Measurements from ENCODE around the gene CCDC154.

The CCDC154 gene

DNA sequence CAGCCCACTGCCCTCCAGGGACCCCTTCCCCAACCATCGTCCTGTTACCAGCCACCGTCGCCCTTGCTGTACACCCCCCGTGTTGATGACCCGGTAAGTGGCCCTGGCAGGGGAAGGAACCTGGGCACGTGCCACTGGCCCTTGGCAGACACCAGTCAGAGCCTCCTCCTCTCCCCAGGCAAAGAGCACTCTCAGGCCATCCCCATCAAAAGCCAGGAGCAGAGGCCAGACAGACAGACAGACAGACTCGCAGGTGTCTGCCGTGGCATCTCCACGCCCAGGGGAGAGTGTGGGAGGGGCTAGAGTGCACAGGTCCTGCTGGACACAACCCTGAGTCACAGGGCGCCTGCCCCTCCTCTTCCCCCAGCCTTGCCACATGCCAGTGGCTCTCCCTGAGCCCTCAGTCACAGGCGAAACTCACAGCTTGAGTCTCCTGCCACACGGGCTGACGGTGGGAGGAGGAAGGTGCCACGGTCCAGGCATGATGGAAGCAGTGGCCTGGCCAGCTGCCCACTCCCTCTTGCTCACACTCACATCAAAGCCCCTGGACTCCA, 22.7 kb upstream of the CCDC154 start:
- no peaks in the 10 kb centered on the region for H3K9me3 Mint-ChIP-seq
- intact Hi-C loops (cut with micrococcal nuclease): no loop called here
- H3K4me3 Mint-ChIP-seq: no peak overlapping the region
- H3K36me3 Mint-ChIP-seq (ENCODE audit: low read depth): peaks cover 73% of the 10 kb centered on the region
- H3K27ac Mint-ChIP-seq: peak overlapping the region; percentile 93
- peaks cover 56% of the 10 kb centered on the region for H3K4me1 Mint-ChIP-seq (ENCODE audit: low read depth)
- no peaks in the 10 kb centered on the region for H3K27me3 Mint-ChIP-seq

DNA sequence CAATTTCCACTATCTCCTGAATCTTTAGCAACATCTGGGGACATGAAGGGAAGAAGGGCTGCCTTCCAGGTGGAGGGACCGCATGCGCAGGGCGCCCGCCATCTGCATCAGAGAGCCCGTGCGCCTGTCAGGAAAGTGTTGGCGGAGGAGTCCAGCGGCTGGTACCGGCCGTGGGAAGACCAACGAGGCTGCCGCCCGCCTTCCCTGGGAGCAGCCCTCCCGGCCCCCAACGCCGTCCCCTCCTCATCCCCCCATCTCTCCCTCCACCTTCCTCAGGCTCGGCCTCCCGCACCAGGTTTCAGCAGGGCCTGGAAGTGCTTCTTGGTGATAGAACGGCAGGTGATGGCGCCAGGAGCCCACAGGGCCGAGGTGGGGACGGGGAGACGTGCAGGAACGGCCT, 21.7 kb upstream of the CCDC154 start:
- H3K4me3 Mint-ChIP-seq: no peak overlapping the region
- H3K27ac Mint-ChIP-seq: no peak overlapping the region
- no peaks in the 10 kb centered on the region for H3K27me3 Mint-ChIP-seq
- H3K4me1 Mint-ChIP-seq (ENCODE audit: low read depth): peaks cover 47% of the 10 kb centered on the region
- H3K36me3 Mint-ChIP-seq (ENCODE audit: low read depth): peaks cover 77% of the 10 kb centered on the region
- intact Hi-C loops (cut with micrococcal nuclease): no loop called here
- H3K9me3 Mint-ChIP-seq: no peaks in the 10 kb centered on the region

DNA sequence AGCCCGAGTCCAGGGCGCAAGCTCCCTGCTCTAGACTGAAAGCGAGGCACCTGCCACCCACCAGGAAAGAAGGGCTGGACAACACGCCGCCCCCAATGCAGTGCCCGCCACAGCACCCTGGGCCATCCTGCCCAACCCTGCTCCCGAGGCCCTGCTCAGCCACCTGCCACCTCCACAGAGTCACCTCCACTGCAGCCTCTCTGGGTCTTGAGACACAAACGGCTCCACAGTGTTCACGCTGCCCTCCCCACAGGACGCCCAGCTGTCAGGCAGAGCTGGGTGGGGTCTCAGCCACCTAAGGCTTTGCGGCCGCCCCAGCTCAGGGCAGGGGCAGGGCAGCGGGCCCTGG, 21.2 kb upstream of the CCDC154 start:
- H3K36me3 Mint-ChIP-seq (ENCODE audit: low read depth): peaks cover 82% of the 10 kb centered on the region
- H3K27ac Mint-ChIP-seq: peak overlapping the region; percentile 33
- H3K27me3 Mint-ChIP-seq: no peaks in the 10 kb centered on the region
- intact Hi-C loops (cut with micrococcal nuclease): no loop called here
- peaks cover 43% of the 10 kb centered on the region for H3K4me1 Mint-ChIP-seq (ENCODE audit: low read depth)
- no peaks in the 10 kb centered on the region for H3K9me3 Mint-ChIP-seq
- H3K4me3 Mint-ChIP-seq: no peak overlapping the region

DNA sequence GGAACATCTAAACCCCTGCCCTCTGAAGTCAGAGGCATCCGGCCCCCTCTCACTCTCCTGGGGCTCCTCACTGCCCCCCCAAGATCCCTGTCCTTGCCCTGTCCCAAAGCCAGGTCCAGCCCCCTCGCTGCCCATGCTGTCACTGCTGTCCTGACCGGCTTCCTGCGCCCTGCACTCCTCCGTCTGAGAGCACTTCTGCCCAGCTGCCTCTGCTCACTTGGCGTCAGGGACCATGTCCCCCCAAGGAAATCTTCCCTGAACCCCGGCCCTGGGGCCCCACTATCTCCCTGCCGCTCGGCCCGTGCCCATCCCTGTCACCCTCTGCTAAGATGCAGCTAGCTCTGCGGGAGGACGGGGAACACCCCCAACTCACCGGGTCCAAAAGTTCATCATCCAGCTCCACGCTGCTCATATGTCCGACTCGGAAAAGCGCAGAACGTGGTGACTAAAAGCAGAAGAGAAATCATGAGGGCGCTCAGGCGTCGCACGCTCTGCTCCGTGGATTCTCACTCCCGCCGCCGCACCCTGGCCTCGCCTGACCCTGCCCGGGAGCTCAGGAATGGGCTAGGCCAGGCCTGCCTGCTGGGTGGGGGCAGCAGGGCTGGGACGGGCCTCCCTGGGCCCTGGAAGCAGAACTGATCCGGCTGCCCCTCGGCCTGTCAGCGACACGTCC, 20.7 kb upstream of the CCDC154 start:
- intact Hi-C loops (cut with micrococcal nuclease): no loop called here
- Mint-ChIP-seq H3K27ac (peak overlapping the region; percentile 33), H3K4me3 (no peak overlapping the region), H3K9me3 (no peaks in the 10 kb centered on the region), H3K36me3 (ENCODE audit: low read depth) (peaks cover 87% of the 10 kb centered on the region), H3K4me1 (ENCODE audit: low read depth) (peaks cover 43% of the 10 kb centered on the region), H3K27me3 (no peaks in the 10 kb centered on the region)

DNA sequence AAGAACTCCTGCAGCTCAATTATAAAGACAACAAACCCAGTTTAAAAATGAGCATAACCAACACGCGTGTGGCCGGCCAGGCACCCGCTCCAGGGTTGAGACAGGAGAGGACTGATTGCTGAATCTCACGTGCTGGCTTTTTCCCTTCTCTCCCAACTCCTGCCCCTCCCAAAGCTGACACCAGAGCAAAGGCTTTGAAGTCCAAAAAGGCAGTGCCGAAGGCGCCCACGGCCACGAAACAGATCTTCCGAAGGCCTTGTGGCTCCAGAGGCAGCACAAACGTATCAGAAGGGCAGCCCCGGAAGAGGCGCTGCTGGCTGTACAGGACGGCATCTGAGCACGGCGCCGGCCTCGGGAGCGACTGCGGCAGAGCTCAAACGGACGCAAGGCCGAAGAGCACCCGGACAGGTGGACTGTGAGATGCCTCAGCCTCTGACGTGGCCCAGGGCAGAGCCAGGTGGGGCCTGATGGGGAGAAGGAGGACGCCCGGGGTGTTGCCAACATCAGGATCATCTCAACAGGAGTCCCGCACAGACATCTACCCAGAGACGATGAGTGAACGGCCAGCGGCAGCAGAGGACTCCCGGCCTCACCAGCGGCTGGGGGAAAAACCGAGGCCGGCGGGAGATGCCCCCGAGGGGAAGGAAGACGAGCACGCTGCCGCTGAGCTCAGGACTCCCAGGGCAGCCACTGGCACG, 20.0 kb upstream of the CCDC154 start:
- Mint-ChIP-seq H3K27ac (no peak overlapping the region), H3K36me3 (ENCODE audit: low read depth) (peaks cover 94% of the 10 kb centered on the region)
- intact Hi-C loops (cut with micrococcal nuclease): no loop called here

DNA sequence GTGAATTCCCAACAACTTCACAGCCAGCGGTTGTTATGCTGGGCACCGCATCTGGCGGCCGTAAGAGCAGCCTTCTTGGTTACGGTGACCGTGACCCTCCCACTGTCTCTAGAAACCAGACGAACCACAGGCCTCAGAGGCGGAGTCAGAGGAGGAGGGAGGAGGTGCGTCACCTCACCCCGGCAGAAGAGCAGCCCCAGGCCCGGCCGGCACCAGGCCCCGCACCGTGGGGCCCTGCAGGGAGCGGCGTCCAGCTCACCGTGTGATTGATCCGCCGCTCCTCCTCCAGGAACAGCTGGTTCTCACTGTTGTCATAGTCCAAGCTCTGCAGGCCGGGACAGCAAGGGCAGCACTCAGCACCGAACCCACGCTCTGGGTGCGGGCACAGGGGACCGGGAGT, 16.8 kb upstream of the CCDC154 start:
- Mint-ChIP-seq H3K36me3 (ENCODE audit: low read depth) (peaks cover 100% of the 10 kb centered on the region), H3K27ac (no peak overlapping the region), H3K9me3 (no peaks in the 10 kb centered on the region), H3K4me3 (no peak overlapping the region), H3K4me1 (ENCODE audit: low read depth) (peaks cover 27% of the 10 kb centered on the region), H3K27me3 (no peaks in the 10 kb centered on the region)
- intact Hi-C loops (cut with micrococcal nuclease): no loop called here

More for the DNA sequence above, 20.0 kb upstream of the CCDC154 start:
- peaks cover 42% of the 10 kb centered on the region for H3K4me1 Mint-ChIP-seq (ENCODE audit: low read depth)
- no peaks in the 10 kb centered on the region for H3K9me3 Mint-ChIP-seq
- no peaks in the 10 kb centered on the region for H3K27me3 Mint-ChIP-seq
- no peak overlapping the region for H3K4me3 Mint-ChIP-seq

DNA sequence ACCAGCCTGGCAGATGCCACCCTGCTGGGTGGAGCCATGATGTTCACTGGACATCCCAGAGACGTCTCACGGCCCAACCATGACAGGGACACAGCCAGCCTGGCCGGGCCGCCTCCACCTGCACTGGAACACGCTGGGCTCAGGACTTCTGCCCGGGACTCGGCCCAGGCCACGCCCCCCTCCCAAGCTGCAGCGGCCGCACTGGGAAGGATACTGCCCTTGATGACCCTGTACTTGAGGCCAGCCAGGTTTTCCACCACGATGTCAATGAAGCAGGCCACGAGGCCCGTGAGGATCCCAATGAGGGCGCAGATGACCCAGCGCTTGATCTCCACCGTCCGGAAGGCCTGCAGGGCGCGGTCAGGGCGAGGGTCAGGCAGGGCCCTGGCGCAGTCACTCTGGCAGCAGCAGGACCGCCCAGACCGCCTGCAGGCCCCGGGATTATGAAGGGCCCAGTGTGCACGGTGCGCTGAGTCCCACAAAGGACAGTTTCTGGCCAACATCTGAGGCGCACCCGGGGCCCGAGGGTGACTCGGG, 16.3 kb upstream of the CCDC154 start:
- no peaks in the 10 kb centered on the region for H3K27me3 Mint-ChIP-seq
- intact Hi-C loops (cut with micrococcal nuclease): no loop called here
- peaks cover 100% of the 10 kb centered on the region for H3K36me3 Mint-ChIP-seq (ENCODE audit: low read depth)
- H3K4me3 Mint-ChIP-seq: no peak overlapping the region
- no peak overlapping the region for H3K27ac Mint-ChIP-seq
- H3K9me3 Mint-ChIP-seq: no peaks in the 10 kb centered on the region
- H3K4me1 Mint-ChIP-seq (ENCODE audit: low read depth): peaks cover 27% of the 10 kb centered on the region

DNA sequence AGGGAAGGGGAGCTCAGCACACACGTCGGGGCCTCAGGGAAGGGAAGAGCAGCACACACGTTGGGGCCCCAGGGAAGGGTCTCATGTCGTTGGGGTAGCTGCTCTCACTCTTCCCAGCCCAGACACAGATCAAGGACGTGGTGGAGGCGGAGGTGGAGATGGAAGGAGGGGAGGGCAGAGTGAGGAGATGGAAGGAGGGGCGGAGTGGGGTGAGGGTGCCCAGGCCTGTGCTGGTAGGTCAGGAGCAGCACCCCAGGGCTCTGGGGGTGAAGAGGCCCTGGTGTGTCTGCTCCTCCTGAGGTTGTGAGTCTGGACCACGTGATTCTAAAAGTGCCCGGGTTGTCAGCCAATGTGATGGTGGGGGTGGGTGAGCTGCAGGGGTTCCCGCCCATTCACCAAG, 15.6 kb upstream of the CCDC154 start:
- Mint-ChIP-seq H3K4me1 (ENCODE audit: low read depth) (peaks cover 25% of the 10 kb centered on the region), H3K27me3 (no peaks in the 10 kb centered on the region), H3K36me3 (ENCODE audit: low read depth) (peaks cover 100% of the 10 kb centered on the region), H3K9me3 (no peaks in the 10 kb centered on the region), H3K4me3 (no peak overlapping the region), H3K27ac (peak overlapping the region; percentile 68)
- intact Hi-C loops (cut with micrococcal nuclease): no loop called here

DNA sequence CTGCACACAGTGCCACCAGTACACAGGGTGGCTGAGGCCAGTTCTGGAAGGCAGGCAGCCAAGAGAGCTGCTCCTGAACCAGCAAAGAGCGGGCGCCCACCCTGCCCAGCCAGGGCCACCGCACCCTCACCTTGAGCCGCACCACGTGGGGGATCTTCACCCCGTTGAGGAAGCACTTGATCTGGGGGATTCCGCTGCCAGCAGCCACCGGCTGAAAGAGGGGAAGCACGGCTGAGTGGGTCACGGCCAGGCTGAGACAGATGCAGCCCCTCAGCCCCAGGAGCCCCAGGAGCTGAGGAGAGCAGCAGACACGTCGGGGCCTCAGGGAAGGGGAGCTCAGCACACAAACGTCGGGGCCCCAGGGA, 14.6 kb upstream of the CCDC154 start:
- Mint-ChIP-seq H3K27me3 (no peaks in the 10 kb centered on the region), H3K27ac (peak overlapping the region; percentile 11), H3K9me3 (no peaks in the 10 kb centered on the region), H3K4me1 (ENCODE audit: low read depth) (peaks cover 22% of the 10 kb centered on the region), H3K36me3 (ENCODE audit: low read depth) (peaks cover 100% of the 10 kb centered on the region), H3K4me3 (no peak overlapping the region)
- intact Hi-C loops (cut with micrococcal nuclease): no loop called here

DNA sequence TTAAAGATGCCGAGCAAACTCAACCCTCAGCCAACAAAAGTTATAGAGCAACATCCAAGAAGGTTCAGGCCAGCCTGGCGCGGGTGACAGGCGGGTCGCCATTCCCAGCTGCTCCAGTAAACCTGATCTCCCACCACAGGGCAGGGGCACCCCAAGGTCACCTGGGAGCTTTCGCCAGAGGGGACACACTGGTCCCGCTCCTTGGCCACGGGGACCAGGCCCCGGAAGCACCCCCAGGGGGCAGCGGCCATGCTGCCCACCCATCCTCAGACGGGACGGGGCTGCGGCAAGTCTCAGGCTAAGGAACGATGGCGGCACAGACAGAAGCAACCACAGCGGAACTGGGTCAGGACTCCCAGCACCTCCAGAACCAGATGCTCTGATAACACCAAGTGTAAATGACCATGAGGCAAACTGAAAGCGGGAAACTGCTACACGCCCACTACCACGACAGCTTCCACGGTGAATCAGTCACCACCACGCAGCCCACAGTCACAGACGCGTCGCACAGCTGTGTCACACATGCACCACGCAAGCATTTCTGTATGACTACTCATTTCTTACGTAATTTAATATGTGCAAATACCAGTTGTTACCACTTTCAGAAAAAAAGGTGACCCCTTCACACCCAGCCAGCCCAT, 14.1 kb upstream of the CCDC154 start:
- intact Hi-C loops (cut with micrococcal nuclease): no loop called here
- Mint-ChIP-seq H3K4me1 (ENCODE audit: low read depth) (peaks cover 22% of the 10 kb centered on the region), H3K4me3 (no peak overlapping the region), H3K9me3 (no peaks in the 10 kb centered on the region), H3K27me3 (no peaks in the 10 kb centered on the region), H3K27ac (peak overlapping the region; percentile 11), H3K36me3 (ENCODE audit: low read depth) (peaks cover 100% of the 10 kb centered on the region)

DNA sequence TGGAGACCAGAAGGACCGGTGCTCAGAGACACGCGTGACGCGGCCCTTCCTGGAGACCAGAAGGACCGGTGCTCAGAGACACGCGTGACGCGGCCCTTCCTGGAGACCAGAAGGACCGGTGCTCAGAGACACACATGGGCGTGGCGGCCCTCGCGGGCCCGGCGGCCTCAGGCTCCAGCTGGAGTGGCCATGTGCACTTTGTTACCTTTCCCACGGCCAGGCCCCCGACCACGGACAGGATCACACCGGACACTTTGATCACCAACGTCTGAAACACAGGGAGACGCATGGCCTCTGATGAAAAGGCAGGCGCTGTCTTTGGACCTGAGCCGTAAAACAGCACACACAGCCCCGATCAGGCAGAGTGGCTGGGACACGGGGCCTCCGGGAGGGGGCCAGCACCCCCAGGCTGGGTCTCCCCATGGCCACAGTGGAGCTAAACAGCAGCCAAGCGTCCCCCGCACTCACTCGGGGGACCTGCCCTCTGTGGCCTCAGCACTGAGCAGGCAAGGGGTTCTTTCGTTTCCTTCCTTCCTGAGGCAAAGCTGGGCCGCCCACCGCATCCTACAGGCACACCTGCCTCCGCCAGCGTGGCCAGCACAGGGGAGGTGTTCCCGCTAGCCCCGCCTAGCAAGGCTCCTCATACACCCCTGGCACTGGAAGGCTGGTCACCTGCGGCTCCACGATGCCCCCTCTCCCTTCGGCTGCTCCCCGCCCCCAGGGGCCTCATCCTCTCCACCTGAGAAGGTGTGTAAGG, 13.3 kb upstream of the CCDC154 start:
- Mint-ChIP-seq H3K27me3 (no peaks in the 10 kb centered on the region), H3K27ac (no peak overlapping the region), H3K4me3 (no peak overlapping the region), H3K36me3 (ENCODE audit: low read depth) (peaks cover 100% of the 10 kb centered on the region), H3K4me1 (ENCODE audit: low read depth) (peaks cover 22% of the 10 kb centered on the region), H3K9me3 (no peaks in the 10 kb centered on the region)
- intact Hi-C loops (cut with micrococcal nuclease): no loop called here

DNA sequence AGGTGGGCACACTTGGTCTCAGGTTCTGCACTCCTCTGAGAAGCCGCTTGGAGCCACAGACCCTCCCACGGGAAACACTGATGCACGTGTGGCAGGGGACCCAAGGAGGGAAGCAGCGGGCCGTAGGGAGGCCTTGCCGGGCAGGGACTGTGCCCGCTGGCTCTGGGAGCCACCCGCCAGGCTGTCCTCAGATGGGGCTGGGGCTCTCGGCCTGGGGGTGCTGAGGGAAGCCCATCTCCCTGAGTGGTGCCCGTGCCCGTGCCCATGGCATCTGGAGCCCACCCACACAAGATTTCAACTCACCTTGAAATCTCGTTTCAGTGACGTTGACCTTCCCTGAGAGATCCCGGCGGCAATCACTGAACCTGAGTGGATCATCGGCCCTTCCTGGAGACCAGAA, 12.6 kb upstream of the CCDC154 start:
- Mint-ChIP-seq H3K4me3 (no peak overlapping the region), H3K36me3 (ENCODE audit: low read depth) (peaks cover 100% of the 10 kb centered on the region), H3K27ac (no peak overlapping the region), H3K9me3 (no peaks in the 10 kb centered on the region), H3K27me3 (no peaks in the 10 kb centered on the region), H3K4me1 (ENCODE audit: low read depth) (peaks cover 22% of the 10 kb centered on the region)
- intact Hi-C loops (cut with micrococcal nuclease): no loop called here

DNA sequence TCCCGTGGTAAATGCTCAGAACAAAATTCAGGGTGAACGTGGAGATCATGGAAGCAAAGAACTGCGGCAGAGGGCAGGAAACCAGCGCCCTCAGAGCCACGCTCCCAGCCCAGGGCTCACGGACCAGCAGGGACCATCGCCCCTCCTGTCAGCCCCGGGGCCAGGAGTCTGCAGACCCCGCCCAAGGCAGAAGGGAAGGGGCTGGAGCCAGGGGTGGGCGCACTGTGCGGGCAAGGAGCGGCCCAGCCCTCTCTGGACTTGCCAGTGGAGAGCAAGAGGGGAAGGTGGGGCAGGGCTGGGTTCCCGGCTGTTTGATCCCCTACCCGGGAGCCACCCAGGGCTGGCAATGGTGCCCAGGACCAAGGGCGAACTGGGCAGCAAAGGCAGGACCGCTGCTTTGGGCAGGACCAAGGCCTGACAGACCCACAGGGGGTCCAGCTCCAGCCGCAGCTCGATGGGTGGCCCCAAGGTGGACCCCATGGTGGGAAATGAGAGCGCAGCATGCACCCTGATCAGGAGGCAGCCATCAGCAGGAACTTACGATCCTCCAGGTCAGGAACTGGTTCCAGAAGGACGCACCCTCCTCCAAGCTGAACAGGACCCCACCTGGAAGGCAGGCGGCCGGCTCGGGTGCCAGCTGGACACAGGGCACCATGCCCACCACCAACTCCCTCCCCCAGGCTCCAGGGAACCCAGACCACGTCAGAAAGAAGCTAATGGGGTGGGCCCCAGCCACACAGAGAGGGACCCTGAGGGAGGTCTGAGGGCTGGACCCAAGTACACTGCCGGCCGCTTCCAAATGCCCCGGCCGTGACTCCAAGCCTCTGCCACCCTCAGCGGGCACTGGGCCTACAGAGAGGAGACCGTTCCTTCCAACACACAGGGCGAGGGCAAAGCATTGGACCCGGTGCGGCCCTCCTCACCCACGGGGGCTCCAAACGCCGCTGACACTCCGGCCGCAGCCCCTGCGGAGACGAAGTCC, 11.1 kb upstream of the CCDC154 start:
- Mint-ChIP-seq H3K9me3 (no peaks in the 10 kb centered on the region), H3K27me3 (no peaks in the 10 kb centered on the region), H3K36me3 (ENCODE audit: low read depth) (peaks cover 100% of the 10 kb centered on the region), H3K27ac (no peak overlapping the region), H3K4me3 (no peak overlapping the region), H3K4me1 (ENCODE audit: low read depth) (peaks cover 20% of the 10 kb centered on the region)
- intact Hi-C loops (cut with micrococcal nuclease): no loop called here
